Kidney glomerular epithelial cell (primary cell): ENCODE measurements around the gene CAPRIN1.

ENCODE experiments used
- DNase-seq: peaks from one replicate; lab custom pipeline; 2025; lab: John Stamatoyannopoulos, UW

CAPRIN1 gene

DNA sequence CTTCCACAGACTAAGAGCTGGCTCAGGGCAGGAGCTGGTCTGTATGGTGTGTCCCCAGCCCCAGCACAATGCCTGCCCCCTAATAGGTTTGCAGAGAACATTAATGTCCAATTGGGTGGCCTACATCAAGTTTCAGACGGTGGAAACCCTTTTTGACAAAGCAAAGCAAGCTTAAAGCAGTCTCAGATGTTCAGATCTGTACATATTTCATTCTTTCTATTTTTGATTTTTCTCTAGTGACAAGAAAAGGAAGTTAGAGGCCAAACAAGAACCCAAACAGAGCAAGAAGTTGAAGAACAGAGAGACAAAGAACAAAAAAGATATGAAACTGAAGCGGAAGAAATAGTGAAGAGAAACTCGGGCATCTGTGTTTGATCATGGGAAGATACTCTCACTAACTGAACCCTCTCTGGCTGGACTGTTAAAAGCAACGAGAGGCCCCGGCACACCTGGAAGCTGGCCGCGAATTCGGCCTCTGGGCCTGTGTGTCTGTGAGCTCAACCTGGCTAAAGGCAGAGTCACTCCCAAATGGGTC is 94.4 kb downstream of the CAPRIN1 start:
- no peak for DNase-seq

DNA sequence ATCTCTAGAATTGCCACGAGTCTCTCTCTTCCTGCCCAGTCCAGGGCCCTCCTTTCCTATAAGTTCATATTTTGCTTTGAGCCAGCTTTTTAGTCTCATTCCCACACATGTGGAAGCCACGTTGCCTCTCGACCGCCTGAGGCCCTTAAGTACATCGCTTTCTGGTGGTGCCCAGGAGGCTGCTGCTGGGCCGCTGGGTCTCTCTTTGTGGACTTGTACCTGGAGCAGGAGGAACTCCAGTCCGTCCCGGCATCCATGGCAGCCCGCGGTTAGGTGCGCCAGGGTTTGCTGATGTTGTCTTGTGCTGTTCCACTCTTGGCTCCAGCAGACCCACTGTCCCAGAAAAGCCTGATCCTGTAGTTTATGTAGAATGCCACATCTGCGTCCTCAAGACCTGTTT is 94.9 kb downstream of the CAPRIN1 start:
- DNase-seq: no peak

DNA sequence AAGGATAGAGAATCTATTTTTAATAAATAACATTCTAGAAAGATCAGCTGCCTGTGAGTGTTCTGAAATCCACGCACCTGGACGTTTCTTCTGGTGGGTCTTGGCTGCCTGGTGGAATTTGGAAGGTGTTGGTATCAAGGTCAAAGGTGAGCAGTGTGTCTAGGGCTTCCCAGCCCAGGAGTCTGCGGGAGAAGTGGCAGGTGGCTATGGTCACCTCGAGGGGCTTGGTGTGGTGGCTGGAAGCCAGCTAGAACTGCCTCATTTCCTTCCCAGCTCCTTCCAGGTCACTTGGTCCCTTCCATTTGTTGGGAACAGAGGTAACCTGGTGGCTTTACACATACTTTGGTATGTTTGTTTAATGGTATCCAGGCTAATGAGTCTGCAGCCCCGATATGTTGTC is 95.3 kb downstream of the CAPRIN1 start:
- no peak for DNase-seq

DNA sequence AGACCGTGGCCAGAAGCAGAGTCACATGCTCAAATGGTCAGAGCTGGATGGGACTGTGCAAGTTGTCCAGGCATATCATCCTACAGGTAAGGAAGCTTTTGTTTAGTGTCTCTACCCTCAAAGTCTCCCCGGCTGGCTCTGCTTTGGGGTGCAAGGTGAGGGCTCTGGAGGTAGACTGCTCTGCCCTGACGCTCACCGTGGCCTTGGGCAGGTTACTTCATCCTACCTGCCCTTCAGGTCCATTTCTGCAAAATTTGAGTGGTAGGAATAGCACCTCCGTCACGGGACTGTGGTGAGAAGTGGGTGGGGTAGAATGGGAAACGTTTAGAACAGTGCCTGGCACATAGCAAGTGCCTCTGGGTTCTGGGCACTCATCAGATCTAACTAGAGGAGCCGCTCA is 96.0 kb downstream of the CAPRIN1 start:
- DNase-seq: no peak

DNA sequence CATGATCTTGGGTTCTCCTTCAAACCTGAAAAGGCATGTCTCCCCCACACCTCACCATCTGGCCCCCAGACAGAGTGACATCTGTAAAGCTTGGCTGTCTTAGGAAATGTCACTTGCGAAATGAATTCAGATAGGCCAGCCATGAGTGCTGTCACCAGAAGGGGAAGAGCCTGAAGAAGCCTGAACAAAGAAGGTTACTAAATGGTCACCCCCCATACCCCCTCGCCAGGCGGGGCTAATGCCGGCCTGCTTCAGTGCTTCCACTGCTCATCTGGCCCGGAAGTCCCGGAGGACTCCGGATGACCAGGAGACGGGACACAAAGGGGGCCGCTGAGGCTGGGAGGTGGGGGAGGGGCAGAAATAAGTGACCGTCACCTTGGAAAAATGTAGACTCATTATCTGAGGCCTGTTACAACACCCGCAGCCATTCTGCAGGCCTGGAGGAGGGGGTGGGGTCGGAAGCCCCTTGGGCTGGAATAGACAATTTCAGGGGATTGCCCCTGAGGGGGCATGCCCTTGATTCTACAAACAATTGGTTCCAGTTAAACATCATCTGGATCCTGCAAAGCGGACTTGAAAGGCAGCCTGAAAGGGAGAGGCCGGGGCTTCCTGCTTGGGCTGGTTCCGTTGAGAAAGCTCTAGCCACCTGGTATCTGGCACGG is 97.1 kb downstream of the CAPRIN1 start:
- DNase-seq: no peak

DNA sequence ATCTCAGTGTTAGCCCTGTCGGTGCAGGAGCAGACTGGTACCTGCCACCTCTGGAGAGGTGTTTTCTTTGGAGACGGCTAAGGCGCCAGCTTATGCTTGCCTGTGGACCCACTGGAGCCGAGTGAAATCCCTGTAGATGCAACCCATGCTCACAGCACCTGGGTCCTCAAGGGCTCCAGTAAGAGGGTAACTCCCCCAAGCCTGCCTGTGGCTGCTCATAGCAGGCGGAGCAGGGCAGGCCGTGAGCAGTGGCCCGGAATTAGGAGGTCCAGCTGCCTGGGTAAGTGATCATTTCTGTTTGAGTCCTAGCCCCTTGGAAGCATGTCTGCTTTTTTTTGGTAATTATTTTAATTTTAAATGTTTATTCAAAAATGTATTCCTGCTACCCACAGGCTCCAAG is 97.7 kb downstream of the CAPRIN1 start:
- DNase-seq: no peak

DNA sequence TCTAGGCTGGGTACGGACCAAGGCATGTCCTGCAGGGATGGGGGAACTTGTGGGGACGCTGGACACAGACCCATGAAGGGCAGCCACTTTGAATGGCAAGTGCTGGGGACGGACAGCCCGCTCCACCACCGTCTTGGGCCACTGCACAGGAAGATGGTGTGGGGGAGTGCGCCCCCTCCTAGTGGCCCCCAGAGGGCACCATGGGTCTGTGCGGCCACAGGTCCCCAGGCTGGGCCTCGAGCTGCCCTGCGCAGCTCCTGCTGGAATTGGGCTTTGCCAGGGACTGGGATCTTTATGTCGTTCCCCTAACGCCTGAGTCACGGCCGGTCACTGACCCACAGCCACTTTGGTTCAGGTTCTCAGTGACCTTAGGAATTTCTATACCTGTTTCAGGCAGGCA is 98.3 kb downstream of the CAPRIN1 start:
- no peak for DNase-seq

DNA sequence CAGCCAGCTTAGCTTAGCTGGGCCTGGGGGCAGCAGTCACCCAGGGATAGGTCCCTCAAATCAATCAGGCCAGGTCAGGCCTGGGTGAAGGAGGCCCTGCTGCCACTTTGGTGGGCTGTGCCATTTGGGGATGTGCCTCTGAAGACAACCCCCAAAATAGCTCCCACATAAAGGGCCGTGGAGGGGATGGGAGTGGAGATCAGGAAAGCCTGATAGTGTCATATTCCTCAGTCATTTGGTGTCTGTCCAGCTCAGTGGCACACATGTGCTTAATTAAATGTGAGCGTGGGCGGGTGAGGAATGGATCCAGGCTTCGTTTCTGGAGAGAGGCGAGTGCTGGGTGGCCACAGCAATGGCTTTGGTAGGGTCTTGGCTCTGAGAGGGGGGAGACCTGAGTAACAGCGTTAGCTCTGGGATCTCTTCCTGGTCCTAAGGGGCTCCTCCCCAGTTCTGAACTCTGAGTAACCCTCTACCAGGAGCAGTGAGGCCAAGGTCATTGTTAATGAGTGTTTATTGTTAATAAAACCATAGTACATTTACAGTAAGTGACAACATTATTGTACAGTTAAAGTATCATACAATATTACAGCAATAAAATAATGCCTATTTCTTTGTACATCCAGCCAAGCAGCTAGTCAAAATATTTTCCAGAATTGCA is 99.1 kb downstream of the CAPRIN1 start:
- DNase-seq: no peak
